ENCODE measurements around the gene KMT2A.
A peak's percentile ranks its signal among the peaks of the same experiment; 100 is the strongest.
"Not testable (repeated sequence)": the region's sequence is repeated elsewhere in the genome, so short reads cannot be mapped to it uniquely, and the experiment has no call there.

Gene KMT2A

DNA sequence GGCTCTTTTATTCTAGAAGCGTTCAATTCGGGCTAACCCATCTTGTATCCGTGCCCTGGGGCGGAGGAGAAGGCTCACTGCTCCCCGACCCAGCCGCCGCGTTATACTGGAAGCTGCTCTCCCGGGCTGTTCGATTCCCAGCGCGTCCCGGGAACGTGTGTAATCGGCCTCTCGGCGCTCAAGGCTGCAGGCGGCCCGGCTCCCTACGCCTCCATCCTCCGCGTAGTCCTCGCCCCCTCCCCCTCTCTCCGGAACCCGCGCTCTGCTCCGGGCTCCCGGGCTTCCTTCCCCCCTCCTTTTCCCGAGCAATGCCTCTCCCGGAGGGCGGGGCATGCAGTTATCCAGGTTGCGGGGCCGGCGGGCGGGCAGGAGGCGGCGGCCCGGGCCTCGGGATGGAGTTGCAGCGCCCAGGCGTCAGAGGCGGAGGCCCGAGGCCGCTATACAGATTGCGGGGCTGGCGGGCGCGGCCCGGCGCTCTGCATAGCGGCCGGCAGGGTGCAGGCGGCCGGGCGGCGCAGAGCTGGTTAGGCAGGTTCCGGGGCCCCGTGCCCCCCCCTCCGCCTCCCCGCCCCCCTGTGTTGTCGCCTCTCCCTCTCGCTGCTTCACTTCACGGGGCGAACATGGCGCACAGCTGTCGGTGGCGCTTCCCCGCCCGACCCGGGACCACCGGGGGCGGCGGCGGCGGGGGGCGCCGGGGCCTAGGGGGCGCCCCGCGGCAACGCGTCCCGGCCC, at the start of gene KMT2A:
Gene KMT2A, plus strand, starts transcription at position 600 of the 732 bp plus-strand sequence. Its CDS starts 21 bp downstream, at position 621.
- DNase-seq = peak; percentile 92

GRCh38 chr11:118396097-118396501, 40.2 kb upstream of the KMT2A start:
- no peak for DNase-seq

GRCh38 chr11:118397448-118397847, 38.8 kb upstream of the KMT2A start:
- no peak for DNase-seq

- DNase-seq = peak; percentile 50
These were observed 37.3 kb upstream of the KMT2A start for GRCh38 chr11:118398791-118399559.

- peak; percentile 92 for DNase-seq
These were observed 35.0 kb upstream of the KMT2A start, which contains the start of gene ATP5MG for GRCh38 chr11:118401151-118401879. Gene ATP5MG (plus strand): TSS chr11:118401606. CDS start chr11:118401666, 60 bp downstream.

GRCh38 chr11:118401880-118402590, 34.3 kb upstream of the KMT2A start:
- no peak for DNase-seq

DNA sequence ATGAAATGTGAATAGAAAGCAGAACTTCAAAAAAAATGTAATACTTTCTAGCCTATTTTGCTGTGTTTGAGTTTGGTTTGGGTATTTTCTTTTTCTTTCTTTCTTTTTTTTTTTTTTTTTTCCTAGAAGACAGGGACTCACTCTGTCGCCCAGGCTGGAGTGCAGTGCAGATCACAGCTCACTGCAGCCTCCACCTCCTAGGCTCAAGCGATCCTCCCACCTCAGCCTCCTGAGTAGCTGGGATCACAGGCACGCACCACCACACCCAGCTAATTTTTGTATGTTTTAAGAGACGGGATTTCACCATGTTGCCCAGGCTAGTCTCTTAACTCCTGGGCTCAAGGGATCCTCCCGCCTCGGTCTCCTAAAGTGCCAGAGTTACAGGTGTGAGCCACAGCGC, 33.7 kb upstream of the KMT2A start:
- DNase-seq = not testable (repeated sequence)

- DNase-seq = no peak
These were observed 29.6 kb upstream of the KMT2A start for GRCh38 chr11:118406599-118407166.

GRCh38 chr11:118410055-118410745, 26.1 kb upstream of the KMT2A start:
- DNase-seq = no peak

GRCh38 chr11:118411530-118411929, 24.8 kb upstream of the KMT2A start:
- no peak for DNase-seq

- DNase-seq = no peak
These were observed 23.4 kb upstream of the KMT2A start for GRCh38 chr11:118412921-118413320.

DNA sequence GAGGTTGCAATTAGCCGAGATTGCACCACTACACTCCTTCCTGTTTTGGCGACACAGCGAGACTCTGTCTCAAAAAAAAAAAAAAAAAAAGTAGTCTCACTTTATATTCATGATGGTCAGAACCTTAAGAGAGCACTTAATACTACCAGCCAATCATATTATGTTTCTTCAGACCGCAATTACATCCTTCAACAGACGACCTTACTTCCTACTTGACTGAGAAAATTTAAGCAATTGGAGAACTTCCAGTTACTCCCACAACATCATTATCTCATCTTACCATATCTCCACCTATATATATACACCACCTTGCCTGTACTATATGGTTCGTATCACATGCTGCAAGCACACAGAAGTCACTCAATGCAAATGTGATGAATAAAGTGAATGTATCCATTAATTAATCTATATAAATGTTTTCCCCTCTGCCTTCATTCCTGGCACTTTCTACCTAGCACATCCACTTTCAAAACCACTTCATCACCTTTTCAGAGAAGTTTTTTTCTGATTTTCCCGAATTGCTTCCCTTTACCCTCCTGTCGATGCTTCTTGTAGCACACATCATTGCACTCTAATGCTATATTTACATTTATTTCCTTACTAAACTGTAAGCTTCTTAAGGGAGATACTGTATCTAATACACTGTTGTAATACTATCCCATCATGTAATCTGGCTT, 21.1 kb upstream of the KMT2A start:
- no peak for DNase-seq

DNA sequence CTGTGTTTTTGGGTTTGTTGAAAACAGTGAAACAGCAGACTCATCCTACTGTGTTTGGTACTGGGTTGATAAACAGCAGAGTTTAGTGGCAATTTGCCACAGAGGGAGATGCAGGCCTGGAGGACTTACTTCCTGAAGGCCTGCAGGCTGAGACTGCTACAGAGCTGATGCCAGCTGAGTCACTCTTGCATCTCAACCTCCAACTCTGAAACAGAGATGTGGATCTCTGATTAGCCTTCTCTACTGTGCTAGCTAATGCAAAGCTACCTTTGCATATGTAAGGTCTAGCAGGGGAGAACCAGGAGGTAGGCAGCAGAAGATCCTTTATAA, 20.6 kb upstream of the KMT2A start:
- no peak for DNase-seq

GRCh38 chr11:118416900-118417299, 19.4 kb upstream of the KMT2A start:
- not testable (repeated sequence) for DNase-seq

- DNase-seq = no peak
These were observed 18.5 kb upstream of the KMT2A start for GRCh38 chr11:118417801-118418200.

DNA sequence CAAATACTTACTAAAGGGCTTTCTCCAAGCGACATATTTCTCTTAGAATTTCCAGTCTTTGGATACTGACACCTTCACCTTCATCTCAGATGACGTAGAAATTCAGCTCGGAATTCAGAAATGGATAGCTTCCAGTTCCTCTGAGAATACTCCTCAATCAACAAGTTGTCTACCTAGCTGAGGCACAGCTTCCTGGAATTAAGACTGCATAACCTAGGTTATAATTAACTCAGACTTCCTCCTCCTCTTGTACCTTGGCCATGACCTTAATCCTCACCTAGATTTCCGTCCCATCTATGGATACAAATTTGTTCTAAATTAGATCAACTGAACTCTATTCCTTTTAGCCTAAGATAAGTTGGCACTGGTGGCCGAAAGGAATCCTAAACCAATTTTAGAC, 17.5 kb upstream of the KMT2A start:
- DNase-seq = no peak

GRCh38 chr11:118427707-118428106, 8.6 kb upstream of the KMT2A start:
- DNase-seq = no peak

DNA sequence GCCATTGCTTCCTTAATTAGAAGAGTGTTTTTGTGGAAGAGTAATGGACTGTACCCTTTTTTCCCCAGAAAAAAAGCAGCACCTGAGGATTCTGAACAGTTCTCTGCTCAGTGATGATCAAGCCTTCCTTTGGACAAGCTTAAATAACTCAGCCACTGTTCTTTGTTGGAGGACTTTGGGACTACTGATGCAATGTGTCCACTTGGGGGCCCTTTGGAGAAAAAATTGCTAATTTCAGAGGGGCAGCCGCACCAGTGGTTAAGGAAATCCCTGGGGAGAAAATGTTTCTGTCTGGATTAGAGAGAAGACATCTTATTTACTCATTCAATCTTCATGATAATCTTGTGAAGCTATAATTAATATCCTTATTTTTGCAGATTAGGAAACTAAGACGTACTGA, 5.3 kb upstream of the KMT2A start:
- DNase-seq = no peak

DNA sequence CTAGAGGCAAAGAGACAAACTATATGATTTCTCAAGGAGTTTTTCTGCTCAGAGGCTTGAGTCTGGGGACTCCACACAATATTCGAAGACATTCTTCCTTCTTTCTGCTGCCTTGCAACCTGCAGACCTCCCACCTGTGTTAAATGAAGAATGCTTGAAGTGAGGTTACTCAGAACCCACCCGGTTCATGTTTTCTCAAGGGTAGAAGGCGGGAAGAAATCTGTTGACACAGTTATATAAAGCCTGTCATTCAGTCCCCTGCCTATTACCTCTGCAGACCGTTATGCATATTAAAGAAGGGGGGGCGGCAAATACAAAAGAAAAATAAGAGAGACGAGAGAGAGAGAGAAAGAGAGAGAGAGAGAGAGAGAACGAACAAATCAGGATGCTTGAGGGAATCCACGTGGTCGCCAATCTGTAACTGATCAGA, 2.2 kb upstream of the KMT2A start:
- no peak for DNase-seq

DNA sequence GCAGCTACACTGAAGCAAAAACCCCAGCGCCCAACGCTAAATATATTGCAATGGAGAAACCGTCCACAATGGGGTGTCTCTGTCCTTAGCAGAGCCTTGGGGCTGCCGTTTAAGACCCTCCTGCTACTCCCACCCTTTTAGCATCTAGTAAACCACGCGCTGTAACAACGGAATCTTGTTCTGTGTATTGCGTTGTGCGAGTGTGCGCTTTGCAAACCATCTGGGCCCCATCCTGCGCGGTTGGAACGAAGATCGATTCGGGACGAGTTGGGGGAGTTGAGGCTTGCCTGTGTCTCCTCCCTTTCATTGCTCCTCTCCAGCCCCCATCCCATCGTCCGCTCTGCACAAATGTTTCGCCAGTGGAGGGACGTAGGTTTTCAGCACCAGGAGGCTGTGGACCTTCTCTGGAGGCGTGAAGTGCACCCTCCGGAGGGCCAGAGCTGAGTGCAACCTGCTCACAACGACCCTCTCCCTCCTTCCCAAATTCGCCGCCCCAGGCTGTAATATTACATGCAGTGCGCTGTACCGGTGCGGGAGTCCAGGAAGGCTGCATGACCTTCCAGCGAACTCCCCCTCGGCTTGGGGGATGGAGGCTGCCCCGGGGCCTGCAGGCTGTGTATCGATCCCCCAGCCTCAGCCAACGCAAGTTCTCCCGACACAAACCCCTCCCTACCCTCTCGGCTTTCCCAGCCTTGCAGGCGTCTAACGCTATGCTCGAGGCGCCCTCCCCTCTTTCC, 1.6 kb upstream of the KMT2A start:
- DNase-seq = peak; percentile 32

All from activated gamma-delta T cell treated with Interleukin-2 at 50 U/mL for 16 hours (primary cell).